ENCODE results near the gene WEE2. TPM values are rescaled to one million over a fixed set of nuclear protein-coding genes. Genes with fewer than 3 reads are reported as not detected.

WEE2 gene
- total and polyA plus RNA-seq, 9 of the 15 experiments (the other 6 are each of a cell fraction or from before 2014, with no cell fraction given) = not detected

- TF ChIP-seq ZEB2 (IDR thresholded peaks at IDR 0.05) (peak; percentile 99), TAF9B (IDR thresholded peaks at IDR 0.05; ENCODE audit: partially characterized antibody) (peak; percentile 97), TAF1 (IDR thresholded peaks at IDR 0.05; ENCODE audit: control insufficient read depth, extremely low read depth, insufficient read depth, low read length, severe bottlenecking) (peak; percentile 96), KLF13 (tag; IDR thresholded peaks at IDR 0.05; ENCODE audit: borderline replicate concordance, low read depth) (peak; percentile 48; the same call in 1 of the 2 replicates), PRPF4 (IDR thresholded peaks at IDR 0.05; ENCODE audit: insufficient read depth, low read depth, low read length, poor library complexity, severe bottlenecking) (no peak), CBFB (CRISPR knock-in tag; IDR thresholded peaks at IDR 0.05) (no peak), ZNF23 (CRISPR knock-in tag; IDR thresholded peaks at IDR 0.05) (0 out of 2 replicates have a peak, but pooled peaks have one; percentile 7), ZNF75A (CRISPR knock-in tag; IDR thresholded peaks at IDR 0.05) (peak; percentile 69; the same call in 1 of the 2 replicates), FOXJ3 (CRISPR knock-in tag; IDR thresholded peaks at IDR 0.05) (no peak), STAG1 (CRISPR knock-in tag; IDR thresholded peaks at IDR 0.05; ENCODE audit: borderline replicate concordance) (no peak), ZNF445 (CRISPR knock-in tag; IDR thresholded peaks at IDR 0.05; ENCODE audit: low read depth) (0 out of 2 replicates have a peak, but pooled peaks have one; percentile 67), CBFA2T2 (conservative IDR thresholded peaks at IDR 0.05) (no peak), HDGF (IDR thresholded peaks at IDR 0.05) (no peak), ARID4B (CRISPR knock-in tag; IDR thresholded peaks at IDR 0.05) (peak; percentile 94), SETDB1 (IDR thresholded peaks at IDR 0.05; ENCODE audit: low read length) (peak; percentile 99), TAL1 (IDR thresholded peaks at IDR 0.05) (peak; percentile 33; the same call in 1 of the 2 replicates), HNRNPH1 (optimal IDR thresholded peaks at IDR 0.05; ENCODE audit: low read depth, low read length) (no peak)
- TF ChIP-seq, protein P1, sequence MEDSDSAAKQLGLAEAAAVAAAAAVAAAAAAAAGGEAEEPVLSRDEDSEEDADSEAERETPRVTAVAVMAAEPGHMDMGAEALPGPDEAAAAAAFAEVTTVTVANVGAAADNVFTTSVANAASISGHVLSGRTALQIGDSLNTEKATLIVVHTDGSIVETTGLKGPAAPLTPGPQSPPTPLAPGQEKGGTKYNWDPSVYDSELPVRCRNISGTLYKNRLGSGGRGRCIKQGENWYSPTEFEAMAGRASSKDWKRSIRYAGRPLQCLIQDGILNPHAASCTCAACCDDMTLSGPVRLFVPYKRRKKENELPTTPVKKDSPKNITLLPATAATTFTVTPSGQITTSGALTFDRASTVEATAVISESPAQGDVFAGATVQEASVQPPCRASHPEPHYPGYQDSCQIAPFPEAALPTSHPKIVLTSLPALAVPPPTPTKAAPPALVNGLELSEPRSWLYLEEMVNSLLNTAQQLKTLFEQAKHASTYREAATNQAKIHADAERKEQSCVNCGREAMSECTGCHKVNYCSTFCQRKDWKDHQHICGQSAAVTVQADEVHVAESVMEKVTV (CRISPR knock-in tag; IDR thresholded peaks at IDR 0.05) = peak; percentile 47
Observed at GRCh38 chr7:141737836-141738591, 29.9 kb downstream of the WEE2 start, which contains the start of gene SSBP1 (continued).

All from K562 (cell line).